IMR-90 (cell line): ENCODE measurements around the gene IL18BP. TPM values are rescaled to one million over a fixed set of nuclear protein-coding genes. Genes with fewer than 3 reads are reported as not detected.

Source experiments
- ATAC-seq: fragments of 200-7000 bp; cut with Tn5 transposase; 2 replicates; pipeline ENCODE4 v1.9.1; 2020; ENCODE audit warnings: low read depth, mild to moderate bottlenecking, moderate library complexity
- BruUV-seq: library from RNA; stranded (reverse); fragments of 400-500 nt; replicated peaks from 2 replicates; lab custom pipeline; 2021; lab: Mats Ljungman, UMichigan
- CTCF ChIA-PET: fragments of 300-600 bp; formaldehyde crosslinking; extraction: SDS; loops from one replicate; lab custom pipeline; 2021; ENCODE audit warnings: antibody characterized with exemption; lab: Yijun Ruan, JAX
- POLR2A ChIA-PET: fragments of 300-600 bp; sonication (Branson Sonifier 250); formaldehyde crosslinking; loops from one replicate; lab custom pipeline; 2022; ENCODE audit warnings: antibody characterized with exemption; ENCODE audit not compliant: unreplicated experiment; lab: Charles Lee
- DNase-seq: peaks from one replicate; pipeline ENCODE4 v3.0.0; 2013
- H2AFZ ChIP-seq: replicated peaks from 2 replicates; pipeline ENCODE3; 2013; ENCODE audit warnings: low read length, mild to moderate bottlenecking; ENCODE audit not compliant: poor library complexity
- H2AK5ac ChIP-seq: 2 replicates; pipeline ENCODE4 v1.6.1; 2013; ENCODE audit warnings: low read depth, low read length, inconsistent platforms
- H2AK9ac ChIP-seq: replicated peaks from 2 replicates; pipeline ENCODE3; 2013; ENCODE audit warnings: mild to moderate bottlenecking, low read depth, low read length, moderate library complexity; ENCODE audit not compliant: poor library complexity
- H2BK120ac ChIP-seq: 2 replicates; pipeline ENCODE4 v1.6.1; 2013; ENCODE audit warnings: low read depth, low read length, inconsistent platforms
- H2BK15ac ChIP-seq: 3 replicates; pipeline ENCODE4 v1.6.1; 2013; ENCODE audit warnings: low read depth, low read length, inconsistent platforms
- H2BK20ac ChIP-seq: 2 replicates; pipeline ENCODE4 v1.6.1; 2013; ENCODE audit warnings: low read depth, mild to moderate bottlenecking, inconsistent platforms, low read length, moderate library complexity
- H2BK5ac ChIP-seq: 2 replicates; pipeline ENCODE4 v1.6.1; 2013; ENCODE audit warnings: mild to moderate bottlenecking, low read depth, low read length, inconsistent platforms; ENCODE audit not compliant: poor library complexity, severe bottlenecking
- H3K14ac ChIP-seq: replicated peaks from 2 replicates; pipeline ENCODE4 v1.6.1; 2013; ENCODE audit warnings: low read depth, low read length, inconsistent platforms
- H3K18ac ChIP-seq: 2 replicates; pipeline ENCODE4 v1.6.1; 2013; ENCODE audit warnings: low read depth, low read length, control low read depth
- H3K23ac ChIP-seq: 2 replicates; pipeline ENCODE4 v1.6.1; 2013; ENCODE audit warnings: low read depth, low read length, inconsistent platforms
- H3K27ac ChIP-seq: 2 replicates; pipeline ENCODE4 v1.5.1; 2013; ENCODE audit warnings: mild to moderate bottlenecking, control low read depth, low read length; ENCODE audit not compliant: insufficient read depth
- H3K27me3 ChIP-seq: 2 replicates; pipeline ENCODE4 v1.6.1; 2013; ENCODE audit warnings: low read length; ENCODE audit not compliant: control insufficient read depth, insufficient read depth
- H3K36me3 ChIP-seq: 2 replicates; pipeline ENCODE4 v1.6.1; 2013; ENCODE audit warnings: low read length, mixed read lengths; ENCODE audit not compliant: control insufficient read depth, insufficient read depth
- H3K4ac ChIP-seq: 2 replicates; pipeline ENCODE4 v1.6.1; 2013; ENCODE audit warnings: low read depth, low read length, inconsistent platforms
- H3K4me1 ChIP-seq: 2 replicates; pipeline ENCODE4 v1.6.1; 2013; ENCODE audit warnings: low read length, mixed read lengths; ENCODE audit not compliant: control insufficient read depth, insufficient read depth
- H3K4me2 ChIP-seq: 2 replicates; pipeline ENCODE4 v1.6.1; 2013; ENCODE audit warnings: low read depth, mild to moderate bottlenecking, control low read depth, low read length, moderate library complexity
- H3K4me3 ChIP-seq: 2 replicates; pipeline ENCODE4 v1.5.1; 2013; ENCODE audit warnings: low read depth, mild to moderate bottlenecking, control low read depth, low read length, moderate library complexity; ENCODE audit not compliant: insufficient read depth
- H3K56ac ChIP-seq: 2 replicates; pipeline ENCODE4 v1.6.1; 2013; ENCODE audit warnings: low read length, inconsistent platforms; ENCODE audit not compliant: insufficient read depth; ENCODE audit errors: extremely low read depth
- H3K79me1 ChIP-seq, 2 experiments: 2 replicates each; pipeline ENCODE4 v1.6.1; 2013; ENCODE audit warnings: low read length in 2 of 2, inconsistent platforms in 1 of 2, low read depth in 1 of 2
- H3K9ac ChIP-seq: 2 replicates; pipeline ENCODE4 v1.6.1; 2013; ENCODE audit warnings: low read depth, low read length, control low read depth
- H3K9me1 ChIP-seq: 2 replicates; pipeline ENCODE4 v1.6.1; 2013; ENCODE audit warnings: low read length, inconsistent platforms; ENCODE audit not compliant: insufficient read depth
- H3K9me3 ChIP-seq: 2 replicates; pipeline ENCODE4 v1.6.1; 2013; ENCODE audit warnings: low read length; ENCODE audit not compliant: control insufficient read depth, insufficient read depth
- H4K20me1 ChIP-seq: 2 replicates; pipeline ENCODE4 v1.6.1; 2013; ENCODE audit warnings: low read length, inconsistent platforms; ENCODE audit not compliant: insufficient read depth
- H4K5ac ChIP-seq: 2 replicates; pipeline ENCODE4 v1.6.1; 2013; ENCODE audit warnings: mild to moderate bottlenecking, low read depth, low read length, control low read depth
- H4K8ac ChIP-seq, 2 experiments: 2 replicates each; pipeline ENCODE4 v1.6.1; 2013; ENCODE audit warnings: low read depth in 2 of 2, low read length in 2 of 2, control low read depth in 1 of 2, inconsistent platforms in 1 of 2
- H4K91ac ChIP-seq: 2 replicates; pipeline ENCODE4 v1.6.1; 2013; ENCODE audit warnings: low read depth, low read length, inconsistent platforms; ENCODE audit not compliant: insufficient read depth
- BHLHE40 ChIP-seq: fragments of 150-350 bp; IDR thresholded peaks from 2 replicates; pipeline ENCODE4 v1.6.1; 2016; ENCODE audit warnings: mild to moderate bottlenecking, low read depth, low read length
- CEBPB ChIP-seq: IDR thresholded peaks from 2 replicates; pipeline ENCODE4 v1.6.1; 2012; ENCODE audit warnings: low read depth, low read length, improper control_type of control experiment
- CHD1 ChIP-seq: IDR thresholded peaks from 2 replicates; pipeline ENCODE4 v1.6.1; 2012; ENCODE audit warnings: low read depth, low read length, improper control_type of control experiment
- CTCF ChIP-seq: conservative IDR thresholded peaks from 2 replicates; pipeline ENCODE4 v1.5.1; 2012; ENCODE audit warnings: mild to moderate bottlenecking, low read depth, low read length, improper control_type of control experiment
- ELK1 ChIP-seq: fragments of 150-350 bp; IDR thresholded peaks from 2 replicates; pipeline ENCODE4 v1.6.1; 2016; ENCODE audit warnings: low read depth, mild to moderate bottlenecking, low read length, moderate library complexity, borderline replicate concordance
- FOS ChIP-seq: fragments of 150-350 bp; IDR thresholded peaks from 2 replicates; pipeline ENCODE4 v1.6.1; 2016; ENCODE audit warnings: low read depth, low read length
- MAFK ChIP-seq: IDR thresholded peaks from 2 replicates; pipeline ENCODE4 v1.6.1; 2012; ENCODE audit warnings: low read depth, low read length, improper control_type of control experiment
- MAZ ChIP-seq: IDR thresholded peaks from 2 replicates; pipeline ENCODE4 v1.6.1; 2012; ENCODE audit warnings: low read depth, mild to moderate bottlenecking, low read length, improper control_type of control experiment, moderate library complexity, borderline replicate concordance
- MXI1 ChIP-seq: IDR thresholded peaks from 2 replicates; pipeline ENCODE4 v1.6.1; 2012; ENCODE audit warnings: low read depth, mild to moderate bottlenecking, low read length, moderate library complexity, borderline replicate concordance
- NFE2L2 ChIP-seq: fragments of 150-350 bp; IDR thresholded peaks from 2 replicates; pipeline ENCODE4 v1.6.1; 2016; ENCODE audit warnings: low read depth, mild to moderate bottlenecking, low read length
- POLR2A ChIP-seq: IDR thresholded peaks from 2 replicates; pipeline ENCODE4 v1.6.1; 2012; ENCODE audit warnings: mild to moderate bottlenecking, low read depth, low read length
- RAD21 ChIP-seq: IDR thresholded peaks from 2 replicates; pipeline ENCODE4 v1.6.1; 2012; ENCODE audit warnings: low read length, improper control_type of control experiment
- RCOR1 ChIP-seq: IDR thresholded peaks from 2 replicates; pipeline ENCODE4 v1.6.1; 2012; ENCODE audit warnings: mild to moderate bottlenecking, low read length, improper control_type of control experiment; ENCODE audit not compliant: insufficient replicate concordance
- RFX5 ChIP-seq: IDR thresholded peaks from 2 replicates; pipeline ENCODE4 v1.8.0; 2012; ENCODE audit warnings: low read depth, mild to moderate bottlenecking, low read length, moderate library complexity
- SMC3 ChIP-seq: fragments of 150-350 bp; IDR thresholded peaks from 2 replicates; pipeline ENCODE4 v1.6.1; 2016; ENCODE audit warnings: low read depth, mild to moderate bottlenecking, antibody characterized with exemption, low read length, moderate library complexity
- USF2 ChIP-seq: fragments of 150-350 bp; IDR thresholded peaks from 2 replicates; pipeline ENCODE4 v1.6.1; 2017; ENCODE audit warnings: mild to moderate bottlenecking, antibody characterized with exemption, low read length, low read depth
- WGBS, 2 experiments: methylation state at CpG; one replicate each; pipeline versions ENCODE4 v1.1.5 to v1.1.7; 2013; ENCODE audit warnings: missing lambda C conversion rate in 2 of 2; ENCODE audit not compliant: insufficient read length in 1 of 2; ENCODE audit errors: extremely low coverage in 2 of 2; 5-methylcytosine and 5-hydroxymethylcytosine counted together
- dilution Hi-C: fragments of 300-500 bp; cut with HindIII; formaldehyde crosslinking; loops from one replicate; pipeline ENCODE4 v1.14.3; 2018; ENCODE audit warnings: low sequenced_read_pairs; ENCODE audit not compliant: unreplicated experiment
- in situ Hi-C: fragments of 300-500 bp; cut with MboI; formaldehyde crosslinking; loops from 3 replicates; pipeline ENCODE4 v1.14.3; 2019; ENCODE audit warnings: low sequenced_read_pairs, inconsistent platforms, mixed read lengths
- intact Hi-C: fragments of 100-400 bp; cut with micrococcal nuclease; formaldehyde crosslinking; loops from 2 replicates; pipeline ENCODE4 v1.10.0; 2022
- polyA plus RNA-seq, 3 experiments: library from polyadenylated mRNA; depleted of rRNA; stranded (reverse); fragments of >200 nt; gene quantifications; 2 replicates each; pipeline ENCODE4 v1.2.3, GENCODE V29; 2012; ENCODE audit warnings: low replicate concordance in 1 of 3
- total RNA-seq: library from RNA; depleted of rRNA; stranded (reverse); fragments of >200 nt; gene quantifications from 2 replicates; pipeline ENCODE4 v1.2.3, GENCODE V29; 2012

The IL18BP gene
- total and polyA plus RNA-seq, 2 of the 4 experiments (the other 2 are of a cell fraction): 0.90 to 3.2 TPM

GRCh38 chr11:72001285-72001684 is 2.6 kb downstream of the IL18BP start:
- BruUV-seq: no TSS peak
- H3K9me3 ChIP-seq: no peaks in the 10 kb centered on the region
- peaks cover 6% of the 10 kb centered on the region for H3K9me1 ChIP-seq
- no peak overlapping the region for H3K56ac ChIP-seq
- no peak overlapping the region for H3K14ac ChIP-seq
- H4K5ac ChIP-seq: no peak overlapping the region
- H3K79me1 ChIP-seq: peaks cover 3 to 15% of the 10 kb centered on the region in 2 experiments; a peak in 2 of 4 replicates
- no peak overlapping the region for H3K4me3 ChIP-seq
- 80% methylated on average over 1 of the region's 11 CpGs; no CpG with 5 or more reads in 1 of the 2 experiments for WGBS, 2 experiments
- no peak overlapping the region for H4K8ac ChIP-seq
- TF ChIP-seq CEBPB: no peak
- TF ChIP-seq MXI1: no peak
- no peak for TF ChIP-seq CTCF
- TF ChIP-seq CHD1: no peak
- TF ChIP-seq POLR2A: no peak
- TF ChIP-seq RAD21: no peak
- TF ChIP-seq RFX5: no peak
- no peak for TF ChIP-seq FOS
- no peak for TF ChIP-seq NFE2L2
- TF ChIP-seq USF2: no peak
- no peak for TF ChIP-seq RCOR1
- no peak for TF ChIP-seq SMC3
- no peak for TF ChIP-seq ELK1
- no peak for TF ChIP-seq BHLHE40
- no peak for TF ChIP-seq MAZ
- no peak for TF ChIP-seq MAFK
- no peak overlapping the region for H3K4ac ChIP-seq
- ChIA-PET POLR2A (no interaction called here), CTCF (no interaction called here)
- H3K36me3 ChIP-seq: peaks cover 56% of the 10 kb centered on the region
- H3K27me3 ChIP-seq: no peaks in the 10 kb centered on the region
- DNase-seq: no peak
- dilution Hi-C loops: no loop called here
- H4K20me1 ChIP-seq: peaks cover 28% of the 10 kb centered on the region
- intact Hi-C loops: no loop called here
- in situ Hi-C loops: no loop called here
- no peak overlapping the region for H2AFZ ChIP-seq
- H2BK120ac ChIP-seq: no peak overlapping the region
- no peak overlapping the region for H4K91ac ChIP-seq
- ATAC-seq: no peak
- H2AK9ac ChIP-seq: no peak overlapping the region
- H2BK15ac ChIP-seq: no peak overlapping the region
- H3K4me2 ChIP-seq: no peak overlapping the region
- no peak overlapping the region for H3K23ac ChIP-seq
- no peak overlapping the region for H3K9ac ChIP-seq
- H2BK20ac ChIP-seq: no peak overlapping the region
- H3K18ac ChIP-seq: no peak overlapping the region
- H2BK5ac ChIP-seq: no peak overlapping the region
- no peak overlapping the region for H3K27ac ChIP-seq
- no peak overlapping the region for H2AK5ac ChIP-seq
- peaks cover 6% of the 10 kb centered on the region for H3K4me1 ChIP-seq
